NCI-H1930 (cell line): ENCODE data around the gene OR5AN1.
"Not testable (repeated sequence)": the region's sequence is repeated elsewhere in the genome, so short reads cannot be mapped to it uniquely, and the experiment has no call there.

Source experiments
- DNase-seq, 2 experiments: peaks; one replicate each; lab custom pipeline; 2025; lab: John Stamatoyannopoulos, UW

Gene OR5AN1, protein sequence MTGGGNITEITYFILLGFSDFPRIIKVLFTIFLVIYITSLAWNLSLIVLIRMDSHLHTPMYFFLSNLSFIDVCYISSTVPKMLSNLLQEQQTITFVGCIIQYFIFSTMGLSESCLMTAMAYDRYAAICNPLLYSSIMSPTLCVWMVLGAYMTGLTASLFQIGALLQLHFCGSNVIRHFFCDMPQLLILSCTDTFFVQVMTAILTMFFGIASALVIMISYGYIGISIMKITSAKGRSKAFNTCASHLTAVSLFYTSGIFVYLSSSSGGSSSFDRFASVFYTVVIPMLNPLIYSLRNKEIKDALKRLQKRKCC

DNA sequence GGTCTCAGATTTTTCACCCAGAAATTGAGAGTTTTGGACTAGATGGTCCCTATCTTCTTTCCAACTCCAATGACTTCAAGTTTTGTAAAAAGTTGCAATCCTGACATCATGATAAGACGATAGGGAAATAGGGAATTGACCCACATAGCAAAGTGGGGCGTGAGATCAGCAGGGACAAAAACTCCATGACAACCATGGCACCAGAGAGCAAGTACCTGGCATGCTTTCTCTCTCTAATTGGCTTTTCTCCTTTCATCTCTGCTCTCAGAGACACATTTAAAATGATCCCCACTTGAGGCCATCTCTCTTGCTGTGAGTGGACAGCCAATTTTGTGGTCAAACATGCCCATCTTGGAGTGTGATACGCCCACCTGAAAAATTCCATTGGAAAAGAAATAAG lies at the start of gene OR5AN1:
Gene OR5AN1 (plus strand): TSS at position 301 of the 400 bp plus-strand sequence. CDS start 5,564 bp downstream, outside the sequence.
- DNase-seq = no peak

DNA sequence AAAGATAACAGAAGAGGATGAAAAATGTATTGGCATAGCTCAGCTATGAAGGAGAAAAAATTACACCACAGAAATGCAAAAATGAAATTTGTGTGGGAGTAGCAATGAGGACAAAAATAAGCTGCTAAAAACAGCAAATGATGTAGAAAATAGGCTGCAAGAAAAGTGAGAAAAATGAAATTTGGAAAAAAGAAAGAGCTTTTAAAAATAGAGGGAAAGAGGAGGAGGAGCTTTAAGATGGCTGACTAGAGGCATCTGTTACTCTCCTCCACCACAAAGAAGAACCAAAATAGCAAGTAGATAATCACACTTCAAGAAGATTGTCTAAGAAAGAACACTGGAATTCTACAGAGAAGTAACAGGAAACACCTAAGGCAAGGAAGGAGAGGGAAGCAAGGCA lies 23.7 kb upstream of the OR5AN1 start:
- DNase-seq = no peak

DNA sequence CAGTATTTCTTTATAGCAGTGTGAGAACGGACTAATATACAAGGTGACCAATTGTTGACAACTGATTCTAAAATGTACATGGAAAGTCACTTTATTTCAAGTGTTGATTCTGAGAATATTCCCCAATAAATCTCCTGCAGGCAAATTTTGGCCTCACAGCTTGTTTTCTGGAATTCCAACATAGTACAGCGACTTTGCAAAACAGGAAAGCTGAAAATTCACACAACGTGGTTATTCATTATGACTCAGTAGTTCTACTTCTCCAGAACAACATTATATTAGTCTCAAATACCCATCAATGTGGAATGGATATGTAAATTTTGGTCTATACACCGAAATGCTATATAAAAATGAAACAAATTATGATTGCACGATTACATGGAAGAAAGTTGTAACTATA lies 22.5 kb upstream of the OR5AN1 start:
- no peak for DNase-seq

DNA sequence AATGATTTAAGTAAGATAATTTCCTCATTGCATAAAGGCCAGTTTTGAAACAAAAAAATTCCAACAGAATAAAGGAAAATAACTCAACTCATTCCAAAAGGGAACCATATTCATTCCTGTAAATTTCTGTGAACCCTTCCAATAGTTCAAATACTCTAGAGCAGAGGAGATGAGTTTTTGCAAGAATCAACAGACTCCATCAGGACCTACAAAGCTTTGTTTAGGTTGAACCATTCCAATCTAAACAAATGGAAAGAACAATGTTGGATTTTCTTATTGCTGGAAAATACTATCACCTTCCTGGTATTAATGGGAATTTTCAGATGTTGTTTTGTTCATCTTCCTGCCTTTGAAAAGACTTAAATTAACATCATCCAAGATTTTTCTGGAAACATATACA lies 21.8 kb upstream of the OR5AN1 start:
- DNase-seq = no peak

DNA sequence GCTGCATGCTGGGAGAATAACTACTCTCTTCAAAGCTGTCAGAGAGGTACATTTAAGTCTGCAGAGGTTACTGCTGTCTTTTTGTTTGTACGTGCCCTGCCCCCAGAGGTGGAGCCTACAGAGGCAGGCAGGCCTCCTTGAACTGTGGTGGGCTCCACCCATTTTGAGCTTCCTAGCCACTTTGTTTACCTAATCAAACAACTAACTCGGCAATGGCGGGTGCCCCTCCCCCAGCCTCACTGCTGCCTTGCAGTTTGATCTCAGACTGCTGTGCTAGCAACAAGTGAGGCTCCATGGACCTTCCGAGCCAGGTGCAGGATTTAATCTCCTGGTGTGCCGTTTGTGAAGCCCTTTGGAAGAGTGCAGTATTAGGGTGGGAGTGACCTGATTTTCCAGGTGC lies 9.0 kb upstream of the OR5AN1 start:
- not testable (repeated sequence) for DNase-seq

DNA sequence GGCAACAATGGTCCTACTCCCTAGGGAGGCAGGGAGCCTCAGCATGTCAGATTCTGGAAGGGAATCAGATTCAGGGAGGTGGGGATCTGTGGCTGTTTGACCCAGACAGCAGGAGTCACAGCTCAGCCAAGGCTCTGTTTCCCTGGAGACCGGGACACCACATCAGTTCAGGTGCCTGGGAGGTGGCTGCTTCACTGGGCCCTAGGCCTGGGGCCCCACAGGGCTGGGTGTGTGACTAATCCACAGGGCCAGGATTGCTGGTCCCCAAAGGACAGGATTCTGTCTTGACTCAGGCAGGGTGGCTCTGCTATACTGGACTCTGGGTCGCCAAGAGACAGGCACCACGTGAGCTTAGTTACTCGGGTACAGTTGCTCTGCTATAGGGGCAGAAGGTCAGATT lies 3.5 kb upstream of the OR5AN1 start:
- DNase-seq = no peak

DNA sequence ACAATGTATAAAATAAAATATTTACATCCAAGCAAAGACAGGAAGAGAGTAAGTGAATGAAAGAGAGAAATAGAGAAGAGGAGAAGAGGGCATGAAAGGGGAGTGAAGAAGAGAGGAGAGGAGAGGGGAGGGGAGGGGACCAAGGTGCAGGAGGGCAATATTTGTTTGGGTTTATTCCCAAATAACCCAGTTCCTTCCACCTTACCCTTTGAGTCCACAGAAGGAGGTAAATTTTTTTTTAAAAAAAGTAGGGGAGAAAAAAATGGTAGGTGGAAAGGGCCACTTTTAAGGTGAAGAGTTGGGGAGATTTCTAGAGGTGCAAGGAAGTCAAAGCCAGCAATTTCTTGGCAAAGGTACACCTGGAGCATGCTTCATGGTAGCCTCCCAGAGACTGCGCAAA lies 2.1 kb upstream of the OR5AN1 start:
- no peak for DNase-seq

DNA sequence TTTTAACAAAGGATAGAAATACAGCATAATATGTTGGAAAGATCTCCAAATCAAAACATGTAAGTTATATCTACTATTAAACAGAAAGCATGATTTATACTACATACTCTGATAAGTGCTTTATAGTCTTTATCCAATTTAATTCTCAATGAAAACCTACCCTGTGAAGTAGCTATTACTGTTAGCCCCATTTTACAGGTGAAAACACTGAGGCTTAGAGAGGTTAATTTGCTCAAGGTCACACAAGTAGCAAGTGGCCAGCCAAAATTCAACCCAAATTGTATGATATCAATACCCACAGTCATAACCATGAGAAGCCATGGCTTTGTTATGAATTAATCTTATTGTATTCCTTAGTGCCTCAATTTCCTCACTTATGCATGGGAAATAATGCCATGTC lies 675 bp upstream of the OR5AN1 start:
- no peak for DNase-seq

DNA sequence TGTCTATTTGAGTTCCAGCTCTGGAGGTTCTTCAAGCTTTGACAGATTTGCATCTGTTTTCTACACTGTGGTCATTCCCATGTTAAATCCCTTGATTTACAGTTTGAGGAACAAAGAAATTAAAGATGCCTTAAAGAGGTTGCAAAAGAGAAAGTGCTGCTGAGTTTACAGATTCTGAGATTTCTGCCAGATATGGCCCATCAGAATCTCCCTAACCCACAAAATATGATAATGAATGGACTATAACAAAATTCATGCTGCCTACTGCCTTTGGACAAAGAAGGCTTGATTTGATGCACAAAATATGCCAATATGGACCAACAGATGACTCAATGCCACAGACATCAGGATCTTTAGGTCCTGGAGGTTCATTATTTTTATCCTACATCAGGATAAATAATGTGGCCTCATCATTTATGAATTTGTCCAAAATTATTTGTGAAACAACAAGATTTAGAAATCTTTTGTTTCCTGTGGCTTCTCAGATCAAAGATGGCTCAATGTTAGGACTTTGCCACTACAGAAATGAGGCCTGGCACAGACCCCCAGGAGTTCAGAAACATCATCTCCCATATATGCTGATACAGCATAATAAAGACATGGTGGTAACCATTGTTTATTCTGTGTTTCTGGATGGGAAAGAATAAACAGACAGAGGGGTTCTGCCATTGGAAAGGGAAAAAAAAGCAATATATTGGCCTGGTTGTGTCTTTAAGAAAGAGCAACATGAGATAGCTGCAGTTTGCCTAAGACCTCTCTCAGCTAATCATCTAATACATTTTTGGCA lies 6.7 kb downstream of the OR5AN1 start:
- no peak for DNase-seq

DNA sequence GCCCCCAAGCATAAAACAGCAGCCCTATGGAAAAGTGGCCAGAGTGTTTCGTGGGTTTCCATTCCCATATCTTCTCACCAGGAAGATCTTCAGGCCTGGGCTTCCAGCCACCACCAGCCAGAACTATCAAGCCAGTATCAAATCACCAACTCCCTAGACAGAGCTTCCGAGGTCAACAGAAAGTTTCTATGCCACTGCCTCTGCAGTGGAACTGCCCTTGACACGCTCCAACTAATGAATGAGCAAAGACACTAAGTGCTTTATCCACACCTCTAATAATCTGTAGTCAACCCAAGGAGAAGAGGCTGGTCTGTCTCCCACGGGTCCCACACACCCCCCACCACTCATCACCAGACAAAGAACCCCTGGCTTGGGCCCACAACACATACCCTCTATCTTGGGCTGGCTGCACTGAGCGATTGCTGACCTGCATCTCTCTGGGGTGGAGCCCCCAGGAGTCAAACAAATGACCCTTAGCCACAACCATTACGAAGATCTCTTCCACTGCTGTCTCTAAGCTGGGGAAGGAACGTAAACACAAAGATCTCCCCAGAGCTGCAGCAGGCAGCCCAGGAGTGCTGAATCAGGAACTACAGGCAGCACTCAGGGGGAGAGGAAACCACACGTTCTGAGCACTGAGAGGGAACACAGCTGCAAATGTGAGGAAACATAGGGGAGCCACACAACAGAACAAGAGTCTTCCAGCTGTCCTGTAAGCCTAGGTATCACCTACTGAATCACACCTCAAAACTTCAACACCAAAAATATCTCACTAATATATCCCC lies 9.7 kb downstream of the OR5AN1 start:
- no peak for DNase-seq

DNA sequence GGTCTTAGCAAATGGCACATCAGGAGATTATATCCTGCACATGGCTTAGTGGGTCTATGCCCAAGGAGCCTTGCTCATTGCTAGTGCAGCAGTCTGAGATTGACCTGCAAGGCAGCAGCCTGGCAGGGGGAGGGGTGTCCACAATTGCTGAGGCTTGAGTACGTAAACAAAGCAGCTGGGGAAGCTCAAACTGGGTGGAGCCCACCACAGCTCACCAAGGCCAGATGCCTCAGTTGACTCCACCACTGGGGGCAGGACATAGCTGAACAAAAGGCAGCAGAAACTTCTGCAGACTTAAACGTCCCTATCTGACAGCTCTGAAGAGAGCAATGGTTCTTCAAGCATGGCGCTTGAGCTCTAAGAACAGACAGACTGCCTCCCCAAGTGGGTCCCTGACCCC lies 13.6 kb downstream of the OR5AN1 start:
- not testable (repeated sequence) for DNase-seq

DNA sequence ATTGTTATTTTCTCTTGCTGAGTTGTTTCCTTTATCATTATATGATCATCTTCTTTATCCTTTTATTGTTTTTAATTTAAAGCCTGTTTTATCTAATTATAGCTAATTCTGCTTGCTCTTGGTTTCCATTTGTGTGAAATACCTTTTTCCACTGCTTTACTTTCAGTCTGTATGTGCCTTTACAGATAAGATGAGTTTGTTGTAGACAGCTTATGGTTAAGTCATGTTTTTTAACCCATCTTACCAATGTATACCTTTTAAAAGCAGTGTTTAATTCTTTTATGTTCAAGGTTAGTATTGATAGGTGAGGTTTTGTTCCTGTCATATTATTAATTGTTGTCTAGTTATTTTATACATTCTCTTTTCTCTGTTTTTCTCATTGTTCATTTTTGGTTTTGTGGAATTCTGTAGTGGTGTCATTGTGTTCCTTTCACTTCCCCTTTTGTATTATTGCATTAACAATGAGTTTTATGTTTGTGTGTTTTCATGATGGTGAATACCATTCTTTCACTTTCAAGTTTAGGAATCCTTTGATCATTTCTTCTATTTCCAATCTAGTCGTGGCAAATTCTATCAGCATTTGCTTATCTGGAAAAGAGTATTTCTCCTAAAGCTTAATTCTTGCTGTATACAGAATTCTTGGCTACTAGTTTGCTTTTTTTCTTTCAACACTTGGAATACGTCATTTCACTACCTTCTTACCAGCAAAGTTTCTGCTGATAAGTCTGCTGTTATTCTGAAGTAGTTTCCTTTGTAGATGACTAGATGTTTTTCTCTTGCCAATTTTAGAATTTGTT lies 21.8 kb downstream of the OR5AN1 start:
- DNase-seq = no peak

DNA sequence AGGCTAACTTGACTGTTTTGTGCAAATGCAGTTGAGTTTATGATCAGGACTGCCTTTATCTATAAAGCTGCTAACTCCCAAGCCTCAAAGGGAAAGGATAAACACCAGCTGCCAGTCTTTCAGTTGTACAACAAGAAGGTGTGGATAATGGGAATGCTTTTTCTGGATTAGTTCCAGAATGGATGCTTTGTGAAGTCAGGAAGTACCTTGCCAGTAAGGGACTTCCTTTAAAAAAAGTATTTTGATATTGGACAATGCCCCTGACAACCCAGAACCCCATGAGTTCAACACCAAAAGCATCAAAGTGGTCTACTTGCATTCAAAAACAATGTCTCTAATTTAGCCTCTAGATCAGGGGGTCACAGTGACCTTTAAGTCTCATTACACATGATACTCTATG lies 35.5 kb downstream of the OR5AN1 start:
- DNase-seq = no peak

DNA sequence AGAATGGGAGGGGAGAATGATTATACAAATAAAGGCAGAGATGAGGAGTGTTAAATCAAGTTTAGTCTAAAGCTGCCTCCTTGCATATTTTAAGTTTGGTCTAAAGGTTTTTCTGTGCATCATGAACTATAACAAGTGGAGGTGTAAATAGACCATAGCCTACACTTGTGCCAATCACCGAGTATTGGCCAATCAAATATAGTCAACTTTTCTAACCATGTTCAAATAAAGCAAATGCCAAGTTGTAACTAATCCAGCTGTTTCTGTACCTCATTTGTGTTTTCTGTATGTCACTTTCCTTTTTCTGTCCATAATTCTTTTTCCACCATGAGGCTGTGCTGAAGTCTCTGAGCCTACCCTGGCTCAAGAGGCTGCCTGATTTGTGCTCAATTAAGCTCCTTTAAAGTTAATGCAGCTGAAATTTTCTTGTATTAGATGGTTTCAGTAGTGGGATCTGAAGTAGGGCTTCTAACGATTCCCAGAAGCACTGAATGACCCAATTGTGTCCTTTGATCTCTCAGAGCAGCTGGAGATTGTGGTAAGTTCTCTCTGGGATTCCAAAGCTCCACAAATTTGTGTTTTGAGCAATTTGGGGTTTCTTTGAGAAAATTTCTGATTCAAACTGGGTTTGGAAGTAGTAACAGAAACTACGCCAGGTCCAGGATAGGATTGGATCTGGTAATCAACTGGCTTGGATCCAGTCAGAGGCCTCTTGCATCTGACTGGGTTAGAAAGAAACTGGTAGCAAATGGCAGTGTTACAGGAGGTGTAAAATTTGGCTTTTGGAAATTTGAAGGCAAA lies 42.0 kb downstream of the OR5AN1 start:
- DNase-seq = no peak

DNA sequence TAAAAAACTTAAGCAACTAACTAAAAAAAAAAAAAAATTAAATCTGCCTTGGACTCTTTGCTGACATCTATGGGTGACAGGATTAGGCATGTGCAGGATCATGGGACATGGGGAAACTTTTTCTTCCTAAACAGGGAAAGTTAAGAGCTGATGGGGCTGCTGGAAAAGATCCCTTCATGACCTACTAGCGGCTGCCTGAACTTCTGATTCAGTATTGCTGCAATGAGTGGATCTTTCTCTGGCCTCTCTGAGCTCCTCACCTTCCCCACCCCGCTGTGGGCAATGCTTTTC lies 42.5 kb downstream of the OR5AN1 start:
- no peak for DNase-seq

DNA sequence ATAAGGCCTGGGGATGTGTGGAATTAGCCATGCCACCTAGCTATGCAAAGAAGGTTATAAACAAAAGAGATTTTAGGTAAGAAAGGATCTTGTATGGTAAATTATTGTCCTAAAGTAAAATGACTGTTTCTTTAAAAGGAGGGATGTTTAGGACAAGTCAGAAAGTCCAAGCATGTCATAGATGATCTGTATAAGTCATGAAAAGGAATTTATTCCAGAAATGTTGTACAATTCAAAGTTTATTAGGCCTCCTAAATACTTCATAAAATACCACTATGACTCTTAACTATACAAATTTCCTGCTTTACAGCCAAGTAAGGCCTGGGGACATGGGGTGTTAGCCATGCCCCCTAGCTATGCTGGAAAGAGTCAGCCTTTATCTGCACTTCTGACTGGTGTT lies 44.9 kb downstream of the OR5AN1 start:
- DNase-seq = no peak

DNA sequence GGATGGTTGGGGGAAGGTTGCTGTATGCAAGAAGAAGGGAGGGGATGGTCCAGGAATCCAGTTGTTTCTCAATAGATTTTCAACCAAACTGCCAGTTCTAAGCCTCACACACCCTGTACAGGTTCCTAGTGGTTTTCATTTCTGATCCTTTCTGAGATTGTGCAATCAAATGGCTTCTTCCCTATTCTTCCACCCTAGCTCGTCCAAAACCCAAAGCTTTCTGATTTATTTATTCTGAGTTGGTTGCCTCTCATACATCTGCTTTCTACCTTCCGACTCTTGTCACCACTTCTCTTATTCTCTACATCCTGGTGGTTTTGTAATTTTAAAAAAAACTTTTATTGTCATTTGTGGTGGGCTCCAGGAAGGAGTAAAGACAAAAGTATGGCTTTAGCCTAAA lies 55.0 kb downstream of the OR5AN1 start:
- no peak for DNase-seq

DNA sequence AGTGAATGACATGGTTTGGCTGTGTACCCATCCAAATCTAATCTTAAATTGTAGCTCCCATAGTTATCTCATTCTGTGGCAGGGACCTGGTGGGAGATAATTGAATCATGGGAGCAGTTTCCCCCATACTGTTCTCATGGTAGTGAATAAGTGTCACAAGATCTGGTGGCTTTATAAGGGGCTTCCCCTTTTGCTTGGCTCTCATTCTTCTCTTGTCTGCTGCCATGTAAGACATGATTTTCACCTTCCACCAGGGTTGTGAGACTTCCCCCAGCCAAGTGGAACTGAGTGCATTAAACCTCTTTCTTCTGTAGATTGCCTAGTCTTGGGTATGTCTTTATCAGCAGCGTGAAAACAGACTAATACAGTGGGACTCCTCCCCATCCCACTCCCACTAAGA lies 56.4 kb downstream of the OR5AN1 start:
- no peak for DNase-seq

DNA sequence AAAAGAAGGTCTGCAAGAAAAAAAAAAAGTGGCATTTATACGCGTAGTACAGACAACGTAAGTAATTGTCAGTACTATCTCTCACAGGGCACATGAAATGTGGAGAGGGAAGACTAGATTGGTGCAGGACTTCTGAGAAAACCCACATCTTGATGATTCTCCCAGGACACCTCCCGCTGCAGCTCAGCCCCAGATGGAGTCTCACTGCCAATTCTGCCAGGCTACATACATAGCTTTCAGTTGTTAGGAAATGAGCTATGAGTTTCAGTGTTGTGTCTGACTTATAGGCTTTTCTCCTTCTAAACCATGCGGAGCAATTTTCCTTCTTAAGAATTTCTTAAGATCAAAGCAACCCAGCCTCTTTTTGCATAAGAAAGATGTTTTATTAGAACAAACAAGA lies 57.9 kb downstream of the OR5AN1 start:
- DNase-seq = no peak

DNA sequence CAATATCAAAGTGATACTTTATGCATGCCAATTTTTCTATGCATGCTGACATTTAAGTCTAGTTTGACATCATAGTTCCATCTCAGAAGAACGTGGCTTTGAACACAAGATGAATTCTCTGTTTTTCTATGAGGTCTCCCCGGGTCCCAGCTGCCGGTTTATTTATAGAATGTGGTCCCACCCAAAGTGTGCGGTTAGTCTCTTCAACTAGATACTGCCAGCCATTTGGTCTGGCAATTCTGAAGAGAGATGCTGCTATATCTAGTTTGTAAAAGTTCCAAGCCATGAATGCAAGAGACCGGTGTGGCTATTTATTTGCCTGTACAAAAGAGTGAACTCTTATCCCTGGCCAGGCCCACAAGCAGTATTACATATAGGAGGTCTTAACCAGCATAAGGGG lies 58.3 kb downstream of the OR5AN1 start:
- DNase-seq = no peak

DNA sequence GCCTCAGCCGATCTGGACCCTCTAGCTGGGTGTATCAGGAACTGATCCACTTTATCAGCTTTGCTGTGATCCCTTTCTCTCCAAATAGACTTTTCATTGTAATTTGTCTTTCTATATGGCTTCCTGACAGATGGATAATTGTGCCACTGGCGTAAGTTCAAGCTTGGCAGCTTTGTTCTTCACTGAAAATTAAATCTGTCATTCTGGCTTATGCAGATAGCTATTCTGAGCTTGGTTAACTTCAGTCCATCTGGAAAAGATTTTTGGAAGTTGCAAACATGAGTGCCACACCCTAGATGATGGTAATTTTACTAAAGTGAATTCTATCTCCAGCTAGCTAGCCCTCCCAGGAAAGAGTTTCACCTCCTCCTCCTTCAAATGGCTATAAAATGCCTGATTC lies 59.5 kb downstream of the OR5AN1 start:
- no peak for DNase-seq
